Ovary (tissue), 9 donors: ENCODE measurements around the gene SLC12A5. TPM values are rescaled to one million over a fixed set of nuclear protein-coding genes. Genes with fewer than 3 reads are reported as not detected.
A peak's percentile ranks its signal among the peaks of the same experiment; 100 is the strongest.

Experiments used
- DNase-seq, 5 donors: peaks; one replicate each; pipeline ENCODE4 v3.0.0-alpha.2; 2019 to 2020
- H3K27ac ChIP-seq, 2 donors: fragments of 200-600 bp; one replicate each; pipeline versions ENCODE4 v1.5.1 to v1.8.0; 2019 to 2022
- H3K27me3 ChIP-seq: fragments of 200-600 bp; one replicate; pipeline ENCODE4 v1.8.0; 2022
- H3K36me3 ChIP-seq: fragments of 200-600 bp; sonication (generic); one replicate; pipeline ENCODE4 v1.5.1; 2019
- H3K4me1 ChIP-seq: one replicate; pipeline ENCODE4 v1.8.1; 2013; ENCODE audit warnings: mild to moderate bottlenecking, moderate library complexity; ENCODE audit not compliant: insufficient read depth
- H3K4me3 ChIP-seq: fragments of 200-600 bp; sonication (generic); one replicate; pipeline ENCODE4 v1.5.1; 2017
- H3K9me3 ChIP-seq, 2 donors: fragments of 200-600 bp in 1 of 2; sonication (generic) in 1 of 2; one replicate each; pipeline versions ENCODE4 v1.5.1 to v1.8.1; 2013 to 2019; ENCODE audit warnings: mild to moderate bottlenecking in 1 of 2, moderate library complexity in 1 of 2
- CTCF ChIP-seq, 3 donors: fragments of 450-650 bp in 2 of 3; fragments of 200-600 bp in 1 of 3; IDR thresholded peaks; one replicate each; pipeline versions ENCODE4 v1.5.1 to v1.8.0; 2016 to 2022; ENCODE audit warnings: antibody characterized with exemption in 3 of 3, mild to moderate bottlenecking in 1 of 3
- EP300 ChIP-seq: sonication (generic); formaldehyde crosslinking; IDR thresholded peaks from one replicate; pipeline ENCODE4 v1.6.1; 2017; ENCODE audit warnings: antibody characterized with exemption
- POLR2A ChIP-seq: fragments of 450-650 bp; IDR thresholded peaks from one replicate; pipeline ENCODE4 v1.6.1; 2017; ENCODE audit warnings: antibody characterized with exemption, mild to moderate bottlenecking, moderate library complexity
- WGBS, 3 donors: extraction: QIAGEN DNeasy Blood & Tissue Kit in 1 of 3; methylation state at CpG; one replicate each; pipeline versions ENCODE4 v1.1.5 to v1.1.7; 2013 to 2017; 5-methylcytosine and 5-hydroxymethylcytosine counted together
- intact Hi-C, 4 donors: fragments of 100-400 bp; cut with DNase I; formaldehyde crosslinking; loops; one replicate each; pipeline versions ENCODE4 v1.11.0 to v1.15.1; 2022 to 2023
- polyA plus RNA-seq, 2 donors: library from polyadenylated mRNA; stranded (reverse); fragments of 200-250 nt in 1 of 2; fragments of 350-450 nt in 1 of 2; fragmentation: Illumina TruSeq in 1 of 2; extraction: RNeasy Lipid Tissue Mini Kit (QIAGEN cat#74804) in 1 of 2; gene quantifications; one replicate each; pipeline ENCODE4 v1.2.3, GENCODE V29; 2013 to 2014
- total RNA-seq, 7 donors: library from RNA; depleted of rRNA in 2 of 7; stranded (reverse); fragments of >200 nt in 2 of 7; fragmentation: NEBNext Ultra II Directional in 3 of 7; extraction: Animal tissue kit (Norgen Biotek cat#: 25700) in 3 of 7; gene quantifications; one replicate each; pipeline versions ENCODE4 v1.1.0 to v1.2.4, GENCODE V29; 2016 to 2023
- donor health status: DM: no; HTN: no; CAD: no; lungs with moderate emphysema.
- donor health status: DM: no; HTN: no; CAD: no.
- donor health status: Bipolar disorder and iron deficiency.
- donor health status: DM: yes; HTN: yes; CAD: no.
- donor health status: DM: no; HTN: no; CAD: no.
- donor health status: DM: yes; HTN: yes; CAD: no.

The SLC12A5 gene
- total and polyA plus RNA-seq, 9 donors = 1.1 to 3.8 (median 1.4) TPM; not detected in 2

- intact Hi-C loops = loop anchor here in 1 of 4 donors (5.0 kb wide), 1 partner anchor 74 kb away; the partner anchor contains the start of gene NCOA5
- Histone ChIP-seq H3K4me3 (no peak overlapping the region), H3K4me1 (no peaks in the 10 kb centered on the region), H3K36me3 (no peaks in the 10 kb centered on the region), H3K27me3 (peaks cover 5% of the 10 kb centered on the region), H3K27ac (no peak overlapping the region), H3K9me3 (no peaks in the 10 kb centered on the region)
- DNase-seq = no peak
- WGBS, 3 donors = 54 to 64% (median 55%) methylated on average over 10 of the region's 10 CpGs
- no peak for TF ChIP-seq POLR2A
- no peak for TF ChIP-seq EP300
- no peak for TF ChIP-seq CTCF (IDR thresholded peaks at IDR 0.05)
Observed at GRCh38 chr20:46012921-46013320, 16.1 kb upstream of the SLC12A5 start.

DNA sequence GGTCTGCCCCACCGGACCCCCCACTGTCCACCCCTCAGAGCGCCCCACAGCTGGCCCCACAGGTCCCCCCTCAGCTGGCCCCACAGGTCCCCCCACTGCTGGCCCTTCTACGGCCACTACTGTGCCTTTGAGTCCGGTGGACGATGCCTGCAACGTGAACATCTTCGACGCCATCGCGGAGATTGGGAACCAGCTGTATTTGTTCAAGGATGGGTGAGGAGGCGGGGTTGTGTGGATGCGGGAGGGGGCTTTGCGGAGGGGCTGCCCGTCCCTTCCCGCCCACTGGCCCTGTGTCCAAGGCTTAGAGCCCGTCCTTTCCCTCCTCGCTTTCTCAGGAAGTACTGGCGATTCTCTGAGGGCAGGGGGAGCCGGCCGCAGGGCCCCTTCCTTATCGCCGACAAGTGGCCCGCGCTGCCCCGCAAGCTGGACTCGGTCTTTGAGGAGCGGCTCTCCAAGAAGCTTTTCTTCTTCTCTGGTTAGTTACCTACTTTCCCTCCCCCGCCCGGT, 15.6 kb upstream of the SLC12A5 start:
- no peak for TF ChIP-seq EP300
- no peak for TF ChIP-seq POLR2A
- no peak for TF ChIP-seq CTCF (IDR thresholded peaks at IDR 0.05)
- Histone ChIP-seq H3K27me3 (peaks cover 5% of the 10 kb centered on the region), H3K9me3 (no peaks in the 10 kb centered on the region), H3K36me3 (no peaks in the 10 kb centered on the region), H3K27ac (no peak overlapping the region), H3K4me3 (no peak overlapping the region), H3K4me1 (no peaks in the 10 kb centered on the region)
- DNase-seq = no peak
- WGBS, 3 donors = 5 to 9% (median 6%) methylated on average over 27 to 28 of the region's 29 CpGs
- intact Hi-C loops = loop anchor here in 1 of 4 donors (5.0 kb wide), 1 partner anchor 74 kb away; the partner anchor contains the start of gene NCOA5

- peaks cover 5% of the 10 kb centered on the region for H3K27me3 ChIP-seq
- 1 to 2% (median 1%) methylated on average over 59 to 67 of the region's 67 CpGs for WGBS, 3 donors
Observed at GRCh38 chr20:46013829-46014516, 15.0 kb upstream of the SLC12A5 start.

More at GRCh38 chr20:46013829-46014516, 15.0 kb upstream of the SLC12A5 start:
- intact Hi-C loops = loop anchor here in 1 of 4 donors (5.0 kb wide), 1 partner anchor 73 kb away; the partner anchor contains the start of gene NCOA5
- H3K36me3 ChIP-seq = no peaks in the 10 kb centered on the region
- H3K27ac ChIP-seq = no peak overlapping the region
- TF ChIP-seq POLR2A = no peak
- TF ChIP-seq CTCF (IDR thresholded peaks at IDR 0.05) = peak; percentile 8 to 69 (median 52)
- no peaks in the 10 kb centered on the region for H3K4me1 ChIP-seq
- no peak overlapping the region for H3K4me3 ChIP-seq
- DNase-seq = peak; percentile 22 to 70 (median 41)
- no peaks in the 10 kb centered on the region for H3K9me3 ChIP-seq
